Stimulated activated CD8-positive, alpha-beta memory T cell treated with anti-CD3 and anti-CD28 coated beads, Interleukin-4, amount 100 ng/mL, for 24 hours (primary cell): ENCODE results near the gene SGSM1.

ENCODE experiments used
- DNase-seq: peaks from one replicate; pipeline ENCODE4 v3.0.0-alpha.2; 2020; ENCODE audit warnings: low read depth

Gene SGSM1

GRCh38 chr22:24952837-24953383, 146.9 kb downstream of the SGSM1 start:
- no peak for DNase-seq

- DNase-seq = no peak
These were observed 147.5 kb downstream of the SGSM1 start for GRCh38 chr22:24953384-24954113.

- no peak for DNase-seq
These were observed 148.1 kb downstream of the SGSM1 start for GRCh38 chr22:24954114-24954463.

- DNase-seq = no peak
These were observed 148.8 kb downstream of the SGSM1 start for GRCh38 chr22:24954856-24955255.

GRCh38 chr22:24957043-24957442, 151.0 kb downstream of the SGSM1 start:
- DNase-seq = no peak

GRCh38 chr22:24961217-24961844, 155.3 kb downstream of the SGSM1 start:
- no peak for DNase-seq

- DNase-seq = no peak
These were observed 156.1 kb downstream of the SGSM1 start for GRCh38 chr22:24962094-24962493.

GRCh38 chr22:24962835-24963234, 156.8 kb downstream of the SGSM1 start:
- no peak for DNase-seq

- DNase-seq = no peak
These were observed 158.4 kb downstream of the SGSM1 start for GRCh38 chr22:24964441-24964840.

GRCh38 chr22:24965822-24966626, 160.0 kb downstream of the SGSM1 start:
- no peak for DNase-seq

- DNase-seq = no peak
These were observed 162.1 kb downstream of the SGSM1 start for GRCh38 chr22:24968066-24968561.

GRCh38 chr22:24969560-24970301, 163.7 kb downstream of the SGSM1 start:
- DNase-seq = no peak

GRCh38 chr22:24972369-24972768, 166.4 kb downstream of the SGSM1 start:
- DNase-seq = no peak

GRCh38 chr22:24973872-24974271, 167.9 kb downstream of the SGSM1 start:
- DNase-seq = no peak

GRCh38 chr22:24975125-24975640, 169.2 kb downstream of the SGSM1 start:
- no peak for DNase-seq

GRCh38 chr22:24975813-24976341, 169.9 kb downstream of the SGSM1 start:
- no peak for DNase-seq

- no peak for DNase-seq
These were observed 170.6 kb downstream of the SGSM1 start for GRCh38 chr22:24976442-24977218.
